ENCODE measurements around the gene TCOF1.

DNA sequence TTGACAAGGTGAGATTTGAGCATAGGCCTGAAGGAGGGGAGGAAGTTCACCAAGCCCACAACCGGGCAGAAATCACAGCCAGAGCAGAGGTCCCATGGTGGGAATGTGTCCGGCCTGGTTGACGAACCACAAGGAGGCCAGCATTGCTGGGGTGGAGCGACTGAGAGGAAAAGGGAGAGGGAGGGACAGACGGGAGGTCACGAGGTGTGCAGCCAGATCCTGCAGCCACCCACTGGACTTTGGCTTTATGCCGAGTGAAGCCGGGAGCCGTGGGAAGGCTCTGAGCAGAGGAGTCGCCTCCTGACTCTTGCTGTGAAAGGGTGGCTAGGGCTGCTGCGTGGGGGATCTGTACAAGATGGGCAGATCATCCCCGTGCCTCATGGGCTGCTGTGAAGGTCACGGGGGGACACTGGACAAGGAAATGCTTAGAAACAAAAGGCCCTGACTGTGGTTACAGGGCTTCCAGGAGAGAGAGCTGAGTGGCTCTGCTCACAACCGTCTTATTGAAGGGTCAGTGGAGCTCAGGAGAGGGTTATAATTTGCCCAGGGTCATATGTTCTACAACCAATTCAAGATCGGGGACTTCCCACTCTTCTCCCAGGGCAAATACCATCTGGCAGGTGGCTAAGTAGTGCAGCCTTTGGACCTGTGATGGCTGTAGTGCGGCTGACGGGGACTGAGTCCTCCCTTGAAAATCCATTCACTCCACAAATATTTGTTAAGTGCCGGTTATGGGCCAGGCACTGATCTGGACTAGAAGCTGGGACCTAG lies 70.8 kb downstream of the TCOF1 start:
- TF ChIP-seq, protein P1, sequence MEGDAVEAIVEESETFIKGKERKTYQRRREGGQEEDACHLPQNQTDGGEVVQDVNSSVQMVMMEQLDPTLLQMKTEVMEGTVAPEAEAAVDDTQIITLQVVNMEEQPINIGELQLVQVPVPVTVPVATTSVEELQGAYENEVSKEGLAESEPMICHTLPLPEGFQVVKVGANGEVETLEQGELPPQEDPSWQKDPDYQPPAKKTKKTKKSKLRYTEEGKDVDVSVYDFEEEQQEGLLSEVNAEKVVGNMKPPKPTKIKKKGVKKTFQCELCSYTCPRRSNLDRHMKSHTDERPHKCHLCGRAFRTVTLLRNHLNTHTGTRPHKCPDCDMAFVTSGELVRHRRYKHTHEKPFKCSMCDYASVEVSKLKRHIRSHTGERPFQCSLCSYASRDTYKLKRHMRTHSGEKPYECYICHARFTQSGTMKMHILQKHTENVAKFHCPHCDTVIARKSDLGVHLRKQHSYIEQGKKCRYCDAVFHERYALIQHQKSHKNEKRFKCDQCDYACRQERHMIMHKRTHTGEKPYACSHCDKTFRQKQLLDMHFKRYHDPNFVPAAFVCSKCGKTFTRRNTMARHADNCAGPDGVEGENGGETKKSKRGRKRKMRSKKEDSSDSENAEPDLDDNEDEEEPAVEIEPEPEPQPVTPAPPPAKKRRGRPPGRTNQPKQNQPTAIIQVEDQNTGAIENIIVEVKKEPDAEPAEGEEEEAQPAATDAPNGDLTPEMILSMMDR (optimal IDR thresholded peaks at IDR 0.05 in 1 of 3, IDR thresholded peaks at IDR 0.05 in 1 of 3, conservative IDR thresholded peaks at IDR 0.05 in 1 of 3; ENCODE audit: extremely low read depth in 1 of 3, insufficient read depth in 2 of 3, low read length in 3 of 3): no peak
- no peak for TF ChIP-seq EZH2 (IDR thresholded peaks at IDR 0.05; ENCODE audit: low read length)

All from keratinocyte (primary cell).